GM04504 (cell line): ENCODE data around the gene CENPF.

Experiments
- DNase-seq: peaks from one replicate; pipeline ENCODE4 v3.0.0-alpha.2; 2012; ENCODE audit warnings: low read depth

CENPF gene

GRCh38 chr1:214617246-214617645 is 14.3 kb downstream of the CENPF start:
- DNase-seq, result no peak

DNA sequence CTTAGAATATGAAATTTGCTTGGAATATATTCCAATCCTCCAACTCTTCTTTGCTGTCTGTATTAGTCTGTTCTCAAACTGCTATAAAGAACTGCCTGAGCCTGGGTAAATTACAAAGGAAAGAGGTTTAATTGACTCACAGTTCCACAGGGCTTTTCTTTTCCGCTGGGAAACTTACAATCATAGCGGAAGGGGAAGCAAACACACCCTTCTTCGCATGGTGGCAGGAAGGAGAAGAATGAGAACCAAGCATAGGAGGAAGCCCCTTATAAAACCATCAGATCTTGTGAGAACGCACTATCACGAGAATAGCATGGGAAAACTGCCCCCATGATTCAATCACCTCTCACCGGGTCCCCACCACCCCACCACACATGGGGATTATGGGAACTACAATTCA is 14.8 kb downstream of the CENPF start:
- DNase-seq, result no peak

DNA sequence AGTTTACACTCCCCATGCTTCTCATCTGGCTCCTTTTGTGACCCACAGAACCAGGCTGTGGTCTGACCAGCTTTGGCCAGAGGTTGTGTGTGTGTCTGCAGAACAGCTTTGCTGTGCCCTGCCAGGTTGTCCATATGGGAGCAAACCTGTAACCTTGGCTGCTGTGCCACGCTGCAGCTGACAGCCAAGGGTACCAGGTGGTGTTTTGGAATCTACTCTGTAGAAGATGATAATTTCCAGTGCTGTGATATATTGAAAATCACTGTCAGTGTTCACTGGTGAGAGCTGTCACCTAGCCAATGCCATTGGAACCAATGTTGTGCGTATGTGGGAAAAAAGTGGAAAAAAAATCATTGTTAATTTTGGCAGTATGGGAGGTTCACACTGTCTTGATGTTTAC is 18.2 kb downstream of the CENPF start:
- no peak for DNase-seq

GRCh38 chr1:214623430-214623829 is 20.4 kb downstream of the CENPF start:
- no peak for DNase-seq

DNA sequence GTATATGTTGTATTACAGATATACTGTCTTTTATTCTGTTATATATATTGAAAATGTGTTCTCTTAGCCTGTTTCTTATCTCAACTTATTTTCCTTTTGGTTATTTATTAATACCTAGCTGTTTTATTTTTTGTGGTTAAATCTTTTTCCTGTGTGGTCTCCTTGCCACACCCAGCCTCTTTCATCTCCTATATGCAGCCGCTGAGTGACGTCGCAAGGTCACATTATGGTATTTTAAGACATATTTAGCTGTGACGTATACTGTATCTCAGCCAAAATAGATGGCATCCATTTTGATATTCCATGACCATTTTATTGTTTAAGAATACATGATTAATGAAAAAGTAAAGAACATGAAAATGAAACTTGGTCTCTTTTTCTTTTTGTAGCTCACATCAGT is 29.1 kb downstream of the CENPF start:
- no peak for DNase-seq

GRCh38 chr1:214633686-214634085 is 30.7 kb downstream of the CENPF start:
- no peak for DNase-seq

GRCh38 chr1:214634267-214634666 is 31.3 kb downstream of the CENPF start:
- DNase-seq, result no peak

DNA sequence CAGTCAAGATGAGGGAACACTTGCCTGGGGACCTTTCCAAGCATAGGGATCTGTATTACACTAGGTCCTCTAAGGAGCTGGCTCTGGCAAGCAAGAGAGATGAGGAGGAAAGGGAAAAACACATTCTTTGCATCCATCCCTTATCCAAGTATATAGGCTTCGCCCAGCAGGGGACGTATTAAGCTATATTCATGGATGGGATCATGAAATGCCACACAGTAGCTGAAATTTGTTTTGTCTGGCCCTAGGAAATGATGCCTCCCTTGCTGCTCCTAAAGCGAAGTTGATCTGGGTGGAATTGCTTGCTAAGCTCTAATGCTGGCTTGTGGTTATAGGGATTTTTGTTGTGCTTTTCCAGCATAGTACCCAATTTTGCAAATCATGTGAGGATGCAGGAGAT is 32.1 kb downstream of the CENPF start:
- DNase-seq, result no peak

DNA sequence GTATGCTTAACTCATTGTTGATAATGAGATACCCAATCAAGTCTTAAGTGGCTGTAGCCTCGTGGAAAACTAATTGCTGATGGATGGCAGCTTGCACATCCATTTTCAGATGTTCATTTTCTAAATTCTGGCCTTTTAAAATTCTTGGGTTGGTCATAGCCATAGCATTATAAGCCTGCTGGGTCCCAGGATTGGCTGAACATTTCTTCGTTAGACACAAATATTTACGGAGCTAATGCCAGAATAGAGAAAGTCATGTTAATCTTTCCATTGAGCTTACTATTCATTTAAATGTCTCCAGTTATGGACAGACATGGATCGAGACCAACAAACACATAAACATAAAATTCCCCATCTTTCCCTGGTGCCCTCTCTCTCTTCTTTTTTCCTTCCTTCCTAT is 32.5 kb downstream of the CENPF start:
- DNase-seq, result no peak

DNA sequence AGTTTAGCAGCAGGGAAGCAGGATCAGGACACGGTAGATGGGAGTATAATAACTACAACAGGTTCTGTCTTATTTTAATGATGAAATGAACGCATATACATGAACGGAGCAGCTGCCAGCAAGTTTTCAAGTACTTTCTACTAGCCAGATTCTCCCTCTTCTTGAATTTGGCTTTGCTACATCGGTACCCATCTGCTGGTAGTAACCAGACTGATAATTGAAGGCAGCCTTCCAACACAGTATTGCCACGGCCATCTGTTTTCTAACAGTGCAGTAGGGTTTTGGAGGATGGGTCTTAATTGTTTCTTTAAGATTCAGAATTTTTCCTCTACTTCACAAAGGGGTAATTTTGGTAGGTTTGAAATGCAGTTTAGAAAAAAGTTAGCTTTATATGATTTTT is 33.4 kb downstream of the CENPF start:
- no peak for DNase-seq

GRCh38 chr1:214637125-214637524 is 34.1 kb downstream of the CENPF start:
- DNase-seq, result no peak

GRCh38 chr1:214637722-214638458 is 34.9 kb downstream of the CENPF start:
- DNase-seq, result no peak

- DNase-seq, result no peak
These were observed 35.4 kb downstream of the CENPF start for GRCh38 chr1:214638459-214638807.

DNA sequence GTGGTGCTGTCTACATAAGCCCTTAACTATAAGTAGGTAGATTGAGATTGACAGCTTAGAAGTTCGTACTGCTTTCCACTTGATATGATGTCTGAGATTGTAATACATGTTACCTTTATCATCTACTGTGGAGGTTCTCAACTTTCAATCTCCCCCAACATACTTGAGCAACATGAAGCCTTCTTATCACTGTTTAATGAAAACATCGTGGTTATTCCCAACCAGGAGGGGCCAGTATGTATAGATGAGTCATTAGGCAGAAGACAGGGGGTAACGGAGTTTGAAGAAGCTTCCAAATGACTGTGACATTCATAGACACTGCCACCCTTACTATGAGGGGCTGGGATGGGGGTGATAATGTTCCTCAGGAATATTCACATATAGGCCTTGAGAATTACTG is 36.0 kb downstream of the CENPF start:
- DNase-seq, result no peak

DNA sequence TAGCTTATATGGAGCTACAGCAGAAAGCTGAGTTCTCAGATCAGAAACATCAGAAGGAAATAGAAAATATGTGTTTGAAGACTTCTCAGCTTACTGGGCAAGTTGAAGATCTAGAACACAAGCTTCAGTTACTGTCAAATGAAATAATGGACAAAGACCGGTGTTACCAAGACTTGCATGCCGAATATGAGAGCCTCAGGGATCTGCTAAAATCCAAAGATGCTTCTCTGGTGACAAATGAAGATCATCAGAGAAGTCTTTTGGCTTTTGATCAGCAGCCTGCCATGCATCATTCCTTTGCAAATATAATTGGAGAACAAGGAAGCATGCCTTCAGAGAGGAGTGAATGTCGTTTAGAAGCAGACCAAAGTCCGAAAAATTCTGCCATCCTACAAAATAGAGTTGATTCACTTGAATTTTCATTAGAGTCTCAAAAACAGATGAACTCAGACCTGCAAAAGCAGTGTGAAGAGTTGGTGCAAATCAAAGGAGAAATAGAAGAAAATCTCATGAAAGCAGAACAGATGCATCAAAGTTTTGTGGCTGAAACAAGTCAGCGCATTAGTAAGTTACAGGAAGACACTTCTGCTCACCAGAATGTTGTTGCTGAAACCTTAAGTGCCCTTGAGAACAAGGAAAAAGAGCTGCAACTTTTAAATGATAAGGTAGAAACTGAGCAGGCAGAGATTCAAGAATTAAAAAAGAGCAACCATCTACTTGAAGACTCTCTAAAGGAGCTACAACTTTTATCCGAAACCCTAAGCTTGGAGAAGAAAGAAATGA is 37.6 kb downstream of the CENPF start:
- no peak for DNase-seq

DNA sequence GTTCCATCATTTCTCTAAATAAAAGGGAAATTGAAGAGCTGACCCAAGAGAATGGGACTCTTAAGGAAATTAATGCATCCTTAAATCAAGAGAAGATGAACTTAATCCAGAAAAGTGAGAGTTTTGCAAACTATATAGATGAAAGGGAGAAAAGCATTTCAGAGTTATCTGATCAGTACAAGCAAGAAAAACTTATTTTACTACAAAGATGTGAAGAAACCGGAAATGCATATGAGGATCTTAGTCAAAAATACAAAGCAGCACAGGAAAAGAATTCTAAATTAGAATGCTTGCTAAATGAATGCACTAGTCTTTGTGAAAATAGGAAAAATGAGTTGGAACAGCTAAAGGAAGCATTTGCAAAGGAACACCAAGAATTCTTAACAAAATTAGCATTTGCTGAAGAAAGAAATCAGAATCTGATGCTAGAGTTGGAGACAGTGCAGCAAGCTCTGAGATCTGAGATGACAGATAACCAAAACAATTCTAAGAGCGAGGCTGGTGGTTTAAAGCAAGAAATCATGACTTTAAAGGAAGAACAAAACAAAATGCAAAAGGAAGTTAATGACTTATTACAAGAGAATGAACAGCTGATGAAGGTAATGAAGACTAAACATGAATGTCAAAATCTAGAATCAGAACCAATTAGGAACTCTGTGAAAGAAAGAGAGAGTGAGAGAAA is 38.4 kb downstream of the CENPF start:
- DNase-seq, result no peak

DNA sequence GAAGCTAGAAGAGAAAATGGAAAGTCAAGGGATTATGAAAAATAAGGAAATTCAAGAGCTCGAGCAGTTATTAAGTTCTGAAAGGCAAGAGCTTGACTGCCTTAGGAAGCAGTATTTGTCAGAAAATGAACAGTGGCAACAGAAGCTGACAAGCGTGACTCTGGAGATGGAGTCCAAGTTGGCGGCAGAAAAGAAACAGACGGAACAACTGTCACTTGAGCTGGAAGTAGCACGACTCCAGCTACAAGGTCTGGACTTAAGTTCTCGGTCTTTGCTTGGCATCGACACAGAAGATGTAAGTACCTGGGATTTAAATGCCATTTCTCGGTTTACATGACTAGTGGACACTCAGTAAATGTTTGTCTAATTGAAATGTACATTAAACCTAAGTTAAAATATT is 40.0 kb downstream of the CENPF start:
- DNase-seq, result no peak

- no peak for DNase-seq
These were observed 42.7 kb downstream of the CENPF start for GRCh38 chr1:214645712-214646111.

GRCh38 chr1:214648801-214649200 is 45.8 kb downstream of the CENPF start:
- DNase-seq, result no peak

- DNase-seq, result no peak
These were observed 46.6 kb downstream of the CENPF start for GRCh38 chr1:214649607-214650006.

GRCh38 chr1:214650664-214651063 is 47.7 kb downstream of the CENPF start:
- DNase-seq, result no peak

DNA sequence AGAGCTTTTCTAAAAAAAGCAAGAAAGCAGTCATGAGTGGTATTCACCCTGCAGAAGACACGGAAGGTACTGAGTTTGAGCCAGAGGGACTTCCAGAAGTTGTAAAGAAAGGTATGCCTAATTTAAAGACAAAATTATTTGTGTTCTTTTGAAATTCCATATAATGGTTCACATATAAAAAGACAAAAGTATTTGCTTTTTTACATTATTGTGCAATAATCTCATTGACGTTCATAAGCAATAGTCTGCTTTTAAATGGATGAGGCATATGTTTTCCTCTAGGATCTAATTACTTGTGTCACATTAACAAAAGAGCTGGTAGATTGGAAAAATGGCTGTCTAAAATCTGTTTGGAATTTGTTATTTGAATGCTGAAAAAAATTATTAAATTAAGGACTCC is 54.3 kb downstream of the CENPF start:
- no peak for DNase-seq

DNA sequence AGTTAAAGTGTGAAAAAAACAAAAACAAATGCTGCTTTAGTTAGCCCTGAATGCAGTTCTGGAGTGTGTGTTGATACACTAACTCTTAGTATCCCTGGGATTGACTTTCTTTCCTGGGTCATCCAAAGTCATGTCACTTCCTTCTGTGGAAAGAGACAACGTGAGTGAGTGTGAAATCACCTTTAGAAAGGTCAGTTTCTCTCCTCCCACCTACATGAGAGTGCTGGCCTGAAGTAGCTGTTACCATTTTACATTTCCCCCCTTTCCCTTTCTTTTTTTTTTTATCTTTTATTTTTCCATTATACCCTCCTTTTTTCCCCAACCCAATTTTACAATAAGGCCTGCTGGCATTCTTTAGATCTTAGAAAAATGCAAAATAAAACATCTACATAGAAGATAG is 55.2 kb downstream of the CENPF start:
- no peak for DNase-seq
